GM18499 (cell line): Measurements from ENCODE around the gene BRCA1.

Experiments used
- ATAC-seq: cut with Tn5 transposase; IDR thresholded peaks from one replicate; pipeline ENCODE4 v1.9.1; 2021; ENCODE audit warnings: moderate number of reproducible peaks; ENCODE audit not compliant: insufficient read depth, unreplicated experiment

BRCA1 gene

GRCh38 chr17:43027091-43028032, 97.8 kb downstream of the BRCA1 start:
- ATAC-seq = no peak

- ATAC-seq = no peak
Measured at GRCh38 chr17:43026595-43026994, 98.6 kb downstream of the BRCA1 start.

- ATAC-seq = no peak
Measured at GRCh38 chr17:43025766-43026537, 99.2 kb downstream of the BRCA1 start.

- ATAC-seq = no peak
Measured at GRCh38 chr17:43025290-43025657, 99.9 kb downstream of the BRCA1 start.

- no peak for ATAC-seq
Measured at GRCh38 chr17:43024407-43025289, 100.5 kb downstream of the BRCA1 start, which contains the start of gene RND2. Gene RND2, plus strand, starts transcription at chr17:43025231. Its CDS starts 117 bp downstream, at chr17:43025348.

- no peak for ATAC-seq
Measured at GRCh38 chr17:43021741-43022512, 103.2 kb downstream of the BRCA1 start, which contains the start of gene VAT1. Gene VAT1, minus strand, starts transcription at chr17:43022385. Its CDS starts 63 bp downstream, at chr17:43022322.

GRCh38 chr17:43020789-43021740, 104.1 kb downstream of the BRCA1 start:
- ATAC-seq = no peak

- no peak for ATAC-seq
Measured at GRCh38 chr17:43020030-43020621, 105.0 kb downstream of the BRCA1 start.

- no peak for ATAC-seq
Measured at GRCh38 chr17:43019418-43019817, 105.7 kb downstream of the BRCA1 start.

GRCh38 chr17:43018932-43019331, 106.2 kb downstream of the BRCA1 start:
- ATAC-seq = no peak

GRCh38 chr17:43018008-43018853, 106.9 kb downstream of the BRCA1 start:
- ATAC-seq = no peak

- ATAC-seq = no peak
Measured at GRCh38 chr17:43016216-43016615, 108.9 kb downstream of the BRCA1 start.

- ATAC-seq = no peak
Measured at GRCh38 chr17:43015579-43015978, 109.6 kb downstream of the BRCA1 start.

- ATAC-seq = no peak
Measured at GRCh38 chr17:43014649-43015542, 110.3 kb downstream of the BRCA1 start.

GRCh38 chr17:43014020-43014648, 111.0 kb downstream of the BRCA1 start:
- ATAC-seq = no peak

GRCh38 chr17:43013296-43013695, 111.9 kb downstream of the BRCA1 start:
- ATAC-seq = no peak
